IPS DF 6.9 (cell line): ENCODE measurements around the gene PRMT5.
A peak's percentile ranks its signal among the peaks of the same experiment; 100 is the strongest.

Experiments used
- DNase-seq: peaks from one replicate; pipeline ENCODE4 v3.0.0-alpha.2; 2013; ENCODE audit warnings: low read depth, low spot score
- H3K27ac ChIP-seq: one replicate; pipeline ENCODE4 v1.5.1; 2013; ENCODE audit warnings: low read length, control low read depth
- H3K27me3 ChIP-seq: 2 replicates; pipeline ENCODE4 v1.6.1; 2013; ENCODE audit warnings: mild to moderate bottlenecking, low read length; ENCODE audit not compliant: control insufficient read depth, insufficient read depth
- H3K36me3 ChIP-seq: 2 replicates; pipeline ENCODE4 v1.6.1; 2013; ENCODE audit warnings: low read length; ENCODE audit not compliant: control insufficient read depth, insufficient read depth
- H3K4me1 ChIP-seq: 2 replicates; pipeline ENCODE4 v1.6.1; 2013; ENCODE audit warnings: low read length; ENCODE audit not compliant: control insufficient read depth, insufficient read depth
- H3K4me3 ChIP-seq: 2 replicates; pipeline ENCODE4 v1.5.1; 2013; ENCODE audit warnings: mild to moderate bottlenecking, low read length
- H3K9me3 ChIP-seq: 2 replicates; pipeline ENCODE4 v1.6.1; 2013; ENCODE audit warnings: low read length, inconsistent platforms; ENCODE audit not compliant: control insufficient read depth, insufficient read depth
- WGBS: extraction: QIAGEN DNeasy Blood & Tissue Kit; methylation state at CpG from one replicate; pipeline ENCODE4 v1.1.7; 2013; ENCODE audit warnings: mixed read lengths, missing lambda C conversion rate; ENCODE audit not compliant: insufficient read length, insufficient coverage; 5-methylcytosine and 5-hydroxymethylcytosine counted together

The PRMT5 gene

GRCh38 chr14:22897357-22897756 is 31.8 kb downstream of the PRMT5 start:
- Histone ChIP-seq H3K4me1 (no peaks in the 10 kb centered on the region), H3K9me3 (no peaks in the 10 kb centered on the region), H3K36me3 (peaks cover 15% of the 10 kb centered on the region), H3K27ac (no peak overlapping the region), H3K4me3 (no peak overlapping the region), H3K27me3 (peaks cover 10% of the 10 kb centered on the region)
- no peak for DNase-seq
- WGBS: no CpG with 5 or more reads among the region's 1 CpG

GRCh38 chr14:22896760-22897159 is 32.4 kb downstream of the PRMT5 start:
- H3K36me3 ChIP-seq: peaks cover 10% of the 10 kb centered on the region
- H3K27ac ChIP-seq: no peak overlapping the region
- DNase-seq: no peak
- no peaks in the 10 kb centered on the region for H3K9me3 ChIP-seq
- H3K4me3 ChIP-seq: no peak overlapping the region
- H3K4me1 ChIP-seq: no peaks in the 10 kb centered on the region
- no CpG with 5 or more reads among the region's 3 CpGs for WGBS
- peaks cover 10% of the 10 kb centered on the region for H3K27me3 ChIP-seq

- Histone ChIP-seq H3K27me3 (peaks cover 10% of the 10 kb centered on the region), H3K4me1 (no peaks in the 10 kb centered on the region), H3K9me3 (no peaks in the 10 kb centered on the region), H3K36me3 (peaks cover 6% of the 10 kb centered on the region; the same call in 1 of the 2 replicates), H3K27ac (no peak overlapping the region), H3K4me3 (no peak overlapping the region)
- WGBS: no CpG with 5 or more reads among the region's 5 CpGs
- DNase-seq: no peak
These were observed 32.8 kb downstream of the PRMT5 start for GRCh38 chr14:22896356-22896755.

GRCh38 chr14:22895402-22895801 is 33.8 kb downstream of the PRMT5 start:
- WGBS: no CpG with 5 or more reads among the region's 1 CpG
- DNase-seq: no peak

GRCh38 chr14:22893706-22894105 is 35.5 kb downstream of the PRMT5 start:
- no peaks in the 10 kb centered on the region for H3K9me3 ChIP-seq
- no peak for DNase-seq
- H3K27me3 ChIP-seq: peaks cover 10% of the 10 kb centered on the region
- no peaks in the 10 kb centered on the region for H3K36me3 ChIP-seq
- H3K4me1 ChIP-seq: no peaks in the 10 kb centered on the region
- WGBS: no CpG with 5 or more reads among the region's 4 CpGs
- no peak overlapping the region for H3K27ac ChIP-seq
- H3K4me3 ChIP-seq: no peak overlapping the region

More at GRCh38 chr14:22895402-22895801, 33.8 kb downstream of the PRMT5 start:
- no peaks in the 10 kb centered on the region for H3K9me3 ChIP-seq
- no peaks in the 10 kb centered on the region for H3K4me1 ChIP-seq
- peaks cover 10% of the 10 kb centered on the region for H3K27me3 ChIP-seq
- no peak overlapping the region for H3K27ac ChIP-seq
- H3K36me3 ChIP-seq: no peaks in the 10 kb centered on the region
- H3K4me3 ChIP-seq: no peak overlapping the region

- no peak for DNase-seq
- no CpG with 5 or more reads among the region's 7 CpGs for WGBS
- no peak overlapping the region for H3K4me3 ChIP-seq
- peaks cover 5% of the 10 kb centered on the region; the same call in 1 of the 2 replicates for H3K27me3 ChIP-seq
- no peak overlapping the region for H3K27ac ChIP-seq
- H3K36me3 ChIP-seq: no peaks in the 10 kb centered on the region
- no peaks in the 10 kb centered on the region for H3K9me3 ChIP-seq
- H3K4me1 ChIP-seq: no peaks in the 10 kb centered on the region
These were observed 36.7 kb downstream of the PRMT5 start for GRCh38 chr14:22892488-22892887.

GRCh38 chr14:22890416-22890815 is 38.8 kb downstream of the PRMT5 start:
- Histone ChIP-seq H3K9me3 (no peaks in the 10 kb centered on the region), H3K27me3 (no peaks in the 10 kb centered on the region), H3K36me3 (no peaks in the 10 kb centered on the region), H3K4me1 (no peaks in the 10 kb centered on the region), H3K4me3 (no peak overlapping the region), H3K27ac (no peak overlapping the region)
- no CpG with 5 or more reads among the region's 1 CpG for WGBS
- DNase-seq: no peak

GRCh38 chr14:22888662-22889061 is 40.5 kb downstream of the PRMT5 start:
- Histone ChIP-seq H3K4me3 (no peak overlapping the region), H3K4me1 (no peaks in the 10 kb centered on the region; the same call in 1 of the 2 replicates), H3K9me3 (no peaks in the 10 kb centered on the region), H3K27me3 (no peaks in the 10 kb centered on the region), H3K27ac (no peak overlapping the region), H3K36me3 (no peaks in the 10 kb centered on the region)
- WGBS: no CpG with 5 or more reads among the region's 4 CpGs
- DNase-seq: no peak

- H3K9me3 ChIP-seq: no peaks in the 10 kb centered on the region
- H3K27me3 ChIP-seq: no peaks in the 10 kb centered on the region
- no peak for DNase-seq
- WGBS: no CpG with 5 or more reads among the region's 5 CpGs
- H3K4me1 ChIP-seq: peaks cover 3% of the 10 kb centered on the region; the same call in 1 of the 2 replicates
- no peak overlapping the region for H3K27ac ChIP-seq
- H3K4me3 ChIP-seq: no peak overlapping the region
- H3K36me3 ChIP-seq: no peaks in the 10 kb centered on the region
These were observed 41.2 kb downstream of the PRMT5 start for GRCh38 chr14:22887990-22888378.

- DNase-seq: no peak
- Histone ChIP-seq H3K9me3 (no peaks in the 10 kb centered on the region), H3K27me3 (no peaks in the 10 kb centered on the region), H3K4me3 (peak overlapping the region; percentile 55; the same call in 1 of the 2 replicates), H3K4me1 (peaks cover 4% of the 10 kb centered on the region; the same call in 1 of the 2 replicates), H3K27ac (no peak overlapping the region), H3K36me3 (no peaks in the 10 kb centered on the region)
- no CpG with 5 or more reads among the region's 11 CpGs for WGBS
These were observed 41.8 kb downstream of the PRMT5 start for GRCh38 chr14:22887260-22887989.
